ENCODE data around the gene PDZRN3.
A peak's percentile ranks its signal among the peaks of the same experiment; 100 is the strongest.
"Not testable (repeated sequence)": the region's sequence is repeated elsewhere in the genome, so short reads cannot be mapped to it uniquely, and the experiment has no call there.

PDZRN3 gene

GRCh38 chr3:73484656-73485248, 140.0 kb downstream of the PDZRN3 start:
- DNase-seq = peak; percentile 23

- no peak for DNase-seq
These were observed 142.9 kb downstream of the PDZRN3 start for GRCh38 chr3:73481888-73482287.

- DNase-seq = no peak
These were observed 144.5 kb downstream of the PDZRN3 start for GRCh38 chr3:73480187-73480672.

- DNase-seq = no peak
These were observed 145.4 kb downstream of the PDZRN3 start for GRCh38 chr3:73479325-73479724.

GRCh38 chr3:73478858-73479257, 145.9 kb downstream of the PDZRN3 start:
- DNase-seq = no peak

- DNase-seq = no peak
These were observed 149.0 kb downstream of the PDZRN3 start for GRCh38 chr3:73475717-73476116.

- no peak for DNase-seq
These were observed 149.6 kb downstream of the PDZRN3 start for GRCh38 chr3:73475175-73475574.

GRCh38 chr3:73474619-73475018, 150.1 kb downstream of the PDZRN3 start:
- no peak for DNase-seq

GRCh38 chr3:73473898-73474416, 150.8 kb downstream of the PDZRN3 start:
- DNase-seq = no peak

GRCh38 chr3:73473181-73473897, 151.4 kb downstream of the PDZRN3 start:
- no peak for DNase-seq

- no peak for DNase-seq
These were observed 152.6 kb downstream of the PDZRN3 start for GRCh38 chr3:73471986-73472787.

- no peak for DNase-seq
These were observed 153.9 kb downstream of the PDZRN3 start for GRCh38 chr3:73470860-73471259.

GRCh38 chr3:73469331-73469730, 155.4 kb downstream of the PDZRN3 start:
- DNase-seq = no peak

GRCh38 chr3:73467211-73467610, 157.5 kb downstream of the PDZRN3 start:
- DNase-seq = no peak

GRCh38 chr3:73465926-73466325, 158.8 kb downstream of the PDZRN3 start:
- DNase-seq = no peak

GRCh38 chr3:73464126-73464525, 160.6 kb downstream of the PDZRN3 start:
- not testable (repeated sequence) for DNase-seq

- DNase-seq = no peak
These were observed 163.2 kb downstream of the PDZRN3 start for GRCh38 chr3:73461547-73461946.

- no peak for DNase-seq
These were observed 165.0 kb downstream of the PDZRN3 start for GRCh38 chr3:73459711-73460110.

- no peak for DNase-seq
These were observed 171.1 kb downstream of the PDZRN3 start for GRCh38 chr3:73453666-73454065.

GRCh38 chr3:73452729-73453128, 172.0 kb downstream of the PDZRN3 start:
- DNase-seq = no peak

GRCh38 chr3:73451301-73451944, 173.3 kb downstream of the PDZRN3 start:
- DNase-seq = no peak

GRCh38 chr3:73449774-73450173, 175.0 kb downstream of the PDZRN3 start:
- no peak for DNase-seq

GRCh38 chr3:73448761-73449301, 175.9 kb downstream of the PDZRN3 start:
- DNase-seq = no peak
